Activated CD8-positive, alpha-beta memory T cell treated with anti-CD3 and anti-CD28 coated beads, Interleukin-2, amount 10 ng/mL, durations not matched to agents 7 days and 5 days (primary cell): ENCODE data around the gene MDGA2. TPM values are rescaled to one million over a fixed set of nuclear protein-coding genes. Genes with fewer than 3 reads are reported as not detected.

ENCODE experiments used
- ATAC-seq: fragments of 150-1000 bp; cut with Tn5 transposase; one replicate; pipeline ENCODE4 v1.10.0; 2021; ENCODE audit warnings: moderate library complexity
- CTCF ChIA-PET: fragments of 350-600 bp; sonication (Branson Sonifier 250); formaldehyde crosslinking; loops from one replicate; lab custom pipeline; 2021; ENCODE audit warnings: antibody characterized with exemption; lab: Charles Lee
- DNase-seq: peaks from one replicate; pipeline ENCODE4 v3.0.0-alpha.2; 2020
- H3K27ac Mint-ChIP-seq: one replicate; pipeline ENCODE4 v1.8.0; 2021; ENCODE audit warnings: mild to moderate bottlenecking, mixed read lengths
- H3K27me3 Mint-ChIP-seq: one replicate; pipeline ENCODE4 v1.8.0; 2021; ENCODE audit warnings: mixed read lengths
- H3K36me3 Mint-ChIP-seq: one replicate; pipeline ENCODE4 v1.8.0; 2021; ENCODE audit warnings: mild to moderate bottlenecking, mixed read lengths
- H3K4me1 Mint-ChIP-seq: one replicate; pipeline ENCODE4 v1.8.0; 2021; ENCODE audit warnings: mixed read lengths
- H3K4me3 Mint-ChIP-seq: one replicate; pipeline ENCODE4 v1.8.0; 2021; ENCODE audit warnings: mild to moderate bottlenecking, moderate library complexity, mixed read lengths
- H3K9me3 Mint-ChIP-seq: one replicate; pipeline ENCODE4 v1.8.0; 2022; ENCODE audit warnings: low read depth, mixed read lengths
- total RNA-seq, 2 experiments: library from RNA; stranded (reverse); gene quantifications; one replicate each; pipeline ENCODE4 v1.2.3, GENCODE V29; 2021

The MDGA2 gene
- total RNA-seq, 2 experiments from 2014 or later, result not detected

DNA sequence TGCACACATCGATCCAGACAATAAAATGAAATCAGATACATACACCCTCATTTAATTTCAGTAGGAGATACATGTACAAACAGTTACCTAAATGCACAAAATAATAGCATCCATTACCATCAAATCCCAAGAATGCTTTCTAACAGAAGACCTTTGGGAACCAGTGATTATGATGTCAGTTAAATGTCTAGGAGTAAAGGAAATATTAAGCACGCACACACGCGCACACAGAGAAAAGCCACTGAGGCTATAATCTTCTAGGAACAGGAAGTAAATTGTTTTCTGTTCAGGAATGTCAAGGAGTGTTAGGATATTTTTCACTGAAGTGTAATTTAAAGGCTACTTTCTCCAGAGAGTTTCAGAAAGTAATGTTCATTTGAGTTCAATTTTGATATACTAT is 250.1 kb downstream of the MDGA2 start:
- H3K4me1 Mint-ChIP-seq, result no peaks in the 10 kb centered on the region
- CTCF ChIA-PET, result no interaction called here
- ATAC-seq, result no peak

DNA sequence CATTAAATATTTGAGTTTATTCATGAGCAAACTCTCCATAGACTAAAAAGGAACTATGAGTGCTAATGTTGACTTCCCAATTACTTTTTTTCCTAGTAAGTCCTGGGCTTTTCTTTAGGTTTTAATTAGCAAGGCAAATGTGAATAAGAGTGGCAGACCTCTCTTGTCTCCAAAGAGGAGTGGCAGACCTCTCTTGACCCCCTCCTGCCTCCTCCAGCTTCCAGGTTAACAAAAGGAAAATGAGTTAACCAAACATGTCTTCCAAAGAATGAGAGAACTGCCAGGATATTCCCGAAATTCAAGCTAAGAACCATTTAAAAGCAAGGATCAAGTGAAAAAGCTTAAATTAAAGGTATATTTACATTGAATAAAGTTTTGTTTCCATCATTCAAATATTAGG is 253.2 kb downstream of the MDGA2 start:
- CTCF ChIA-PET, result no interaction called here
- H3K27me3 Mint-ChIP-seq, result no peaks in the 10 kb centered on the region
- no peak overlapping the region for H3K27ac Mint-ChIP-seq
- no peaks in the 10 kb centered on the region for H3K4me1 Mint-ChIP-seq
- H3K36me3 Mint-ChIP-seq, result no peaks in the 10 kb centered on the region
- DNase-seq, result no peak
- H3K4me3 Mint-ChIP-seq, result no peak overlapping the region
- ATAC-seq, result no peak
- H3K9me3 Mint-ChIP-seq, result peaks cover 4% of the 10 kb centered on the region

More for the DNA sequence above, 250.1 kb downstream of the MDGA2 start:
- no peak overlapping the region for H3K4me3 Mint-ChIP-seq
- no peaks in the 10 kb centered on the region for H3K27me3 Mint-ChIP-seq
- no peak overlapping the region for H3K27ac Mint-ChIP-seq
- H3K36me3 Mint-ChIP-seq, result no peaks in the 10 kb centered on the region
- H3K9me3 Mint-ChIP-seq, result peaks cover 2% of the 10 kb centered on the region
- DNase-seq, result no peak

DNA sequence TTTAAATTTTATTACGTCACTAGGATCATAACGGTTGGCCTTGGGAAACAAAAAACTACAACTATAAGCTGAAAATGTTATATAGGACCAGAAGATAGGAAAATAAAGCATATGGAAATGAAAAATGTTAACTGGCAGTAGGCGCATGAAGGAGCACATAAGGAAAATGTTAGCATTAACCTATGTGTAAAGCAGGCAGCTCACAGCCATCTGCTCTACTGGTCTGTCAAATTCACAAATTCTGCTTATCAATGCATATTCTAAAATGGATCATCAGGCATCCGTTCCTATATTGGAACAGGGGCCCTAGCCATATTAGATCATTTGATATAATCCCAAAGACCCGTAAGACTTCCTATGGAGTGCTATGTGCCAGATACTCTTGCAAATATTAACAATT is 263.9 kb downstream of the MDGA2 start:
- Mint-ChIP-seq H3K36me3 (no peaks in the 10 kb centered on the region), H3K9me3 (peaks cover 4% of the 10 kb centered on the region), H3K27me3 (no peaks in the 10 kb centered on the region), H3K27ac (no peak overlapping the region), H3K4me3 (no peak overlapping the region), H3K4me1 (no peaks in the 10 kb centered on the region)
- ATAC-seq (no peak), DNase-seq (no peak)
- CTCF ChIA-PET, result no interaction called here

DNA sequence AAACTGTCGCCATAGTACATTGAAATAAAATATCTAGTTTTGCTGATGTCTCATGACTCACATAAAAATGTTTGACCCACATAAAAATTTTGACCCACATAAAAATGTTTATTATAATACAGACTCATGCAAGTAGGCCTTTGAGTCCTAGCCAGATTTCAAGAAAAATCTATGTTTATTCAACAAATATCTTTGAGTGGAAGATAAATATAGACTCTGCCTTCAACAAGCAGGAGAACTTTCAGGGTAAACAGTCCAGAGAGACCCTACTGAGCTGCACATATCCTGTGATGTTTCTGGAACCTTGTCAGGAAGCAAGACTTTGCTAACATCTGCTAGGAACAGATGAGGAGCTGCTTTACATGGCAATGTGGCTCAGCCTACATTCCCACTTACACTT is 283.1 kb downstream of the MDGA2 start:
- H3K27ac Mint-ChIP-seq, result no peak overlapping the region
- DNase-seq (no peak), ATAC-seq (no peak)
- no peaks in the 10 kb centered on the region for H3K27me3 Mint-ChIP-seq
- H3K36me3 Mint-ChIP-seq, result no peaks in the 10 kb centered on the region
- H3K4me3 Mint-ChIP-seq, result no peak overlapping the region
- H3K4me1 Mint-ChIP-seq, result no peaks in the 10 kb centered on the region
- H3K9me3 Mint-ChIP-seq, result no peaks in the 10 kb centered on the region
- CTCF ChIA-PET, result no interaction called here

DNA sequence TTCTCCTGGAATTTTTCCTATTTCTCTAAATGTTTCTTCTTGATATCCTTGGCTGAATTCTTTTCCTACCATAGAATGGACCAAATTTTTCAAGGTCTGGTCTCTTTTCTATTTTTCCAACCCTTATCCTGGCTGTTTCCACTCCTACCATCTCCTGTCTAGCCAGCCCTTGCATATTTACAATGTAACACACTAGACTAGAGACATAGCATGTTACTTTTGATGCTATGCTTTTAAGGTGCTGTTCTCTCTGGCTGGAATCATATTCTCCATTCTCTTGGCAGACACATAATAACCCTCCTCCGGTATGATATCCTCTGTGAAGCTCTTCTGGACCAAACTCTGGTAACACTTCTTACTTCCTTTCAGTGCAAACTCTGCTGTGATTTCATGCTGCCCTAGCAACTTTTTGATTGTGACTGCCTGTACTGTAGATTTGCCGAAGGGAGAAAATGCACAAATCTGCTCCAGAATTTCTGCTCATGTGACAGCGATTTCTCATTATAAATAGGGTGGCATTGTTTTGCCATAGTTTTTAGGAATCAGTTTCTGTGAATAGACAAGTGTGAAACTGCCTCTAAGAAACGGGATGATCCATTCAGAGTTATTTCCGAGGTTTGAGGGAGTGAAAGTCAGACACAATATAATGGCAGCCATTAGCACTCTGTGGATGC is 284.4 kb downstream of the MDGA2 start:
- CTCF ChIA-PET, result no interaction called here
- Mint-ChIP-seq H3K36me3 (no peaks in the 10 kb centered on the region), H3K27me3 (no peaks in the 10 kb centered on the region), H3K4me1 (no peaks in the 10 kb centered on the region), H3K9me3 (no peaks in the 10 kb centered on the region), H3K27ac (no peak overlapping the region), H3K4me3 (no peak overlapping the region)
- no peak for ATAC-seq
- no peak for DNase-seq

DNA sequence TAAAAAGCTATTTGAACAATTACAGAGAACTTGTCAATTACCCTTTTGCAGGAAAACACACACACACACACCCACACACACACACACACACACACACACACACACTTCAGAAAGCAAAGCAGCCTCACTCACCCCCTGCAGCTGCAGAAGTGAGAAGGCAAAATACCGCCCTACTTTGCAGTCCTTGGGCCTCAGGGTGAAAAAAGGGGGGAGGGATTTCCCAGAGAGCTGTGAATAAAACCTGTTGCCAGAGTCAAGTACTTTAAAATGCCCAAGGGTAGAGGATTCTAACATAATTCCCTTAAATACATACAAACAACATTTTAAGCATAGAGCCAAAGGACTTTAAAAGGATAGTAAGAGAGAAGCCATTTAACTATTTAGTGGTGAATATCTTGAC is 285.9 kb downstream of the MDGA2 start:
- H3K4me3 Mint-ChIP-seq, result no peak overlapping the region
- no peaks in the 10 kb centered on the region for H3K27me3 Mint-ChIP-seq
- H3K4me1 Mint-ChIP-seq, result no peaks in the 10 kb centered on the region
- H3K36me3 Mint-ChIP-seq, result no peaks in the 10 kb centered on the region
- CTCF ChIA-PET, result no interaction called here
- H3K27ac Mint-ChIP-seq, result no peak overlapping the region
- no peak for ATAC-seq
- H3K9me3 Mint-ChIP-seq, result peaks cover 2% of the 10 kb centered on the region
- no peak for DNase-seq

DNA sequence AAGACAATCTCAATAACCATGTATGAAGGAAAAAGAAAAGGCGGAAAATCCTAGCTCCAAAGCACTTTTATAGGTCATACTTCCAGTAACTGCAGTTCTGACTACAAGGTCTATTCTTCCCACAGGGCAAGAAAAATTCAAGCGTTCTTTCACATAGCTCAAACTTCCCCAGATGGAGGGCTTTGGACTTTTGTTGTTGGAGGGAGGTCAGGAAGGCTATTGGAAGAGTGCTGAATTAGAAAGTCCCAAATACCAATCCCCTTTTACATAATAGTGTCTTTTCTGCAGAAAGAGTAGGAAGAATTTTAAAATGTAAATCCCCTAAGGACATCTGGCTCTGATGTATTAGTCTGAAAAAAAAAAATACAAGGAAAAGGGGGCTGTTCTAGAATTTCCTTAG is 309.4 kb downstream of the MDGA2 start:
- CTCF ChIA-PET, result no interaction called here
- ATAC-seq, result no peak

DNA sequence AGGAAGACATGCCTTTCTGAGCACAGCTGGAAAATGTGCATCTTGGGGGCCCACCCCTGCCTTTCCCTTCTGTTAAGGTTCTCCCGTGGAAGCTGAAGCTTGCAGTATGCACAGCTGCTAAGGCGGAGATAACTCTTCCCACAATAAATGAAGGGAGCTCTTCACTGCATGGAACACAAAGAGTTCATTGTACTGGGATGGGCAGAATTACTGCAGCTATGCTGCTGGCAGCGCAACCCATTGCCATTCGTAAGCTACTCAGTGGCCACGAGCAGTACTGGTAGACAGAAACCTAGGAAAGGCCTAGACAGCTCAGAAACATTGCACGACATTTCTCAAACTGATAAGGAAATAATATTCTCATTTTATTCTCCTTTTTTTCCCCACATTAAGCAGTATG is 310.2 kb downstream of the MDGA2 start:
- Mint-ChIP-seq H3K36me3 (no peaks in the 10 kb centered on the region), H3K27ac (no peak overlapping the region), H3K9me3 (peaks cover 4% of the 10 kb centered on the region), H3K4me1 (no peaks in the 10 kb centered on the region), H3K27me3 (no peaks in the 10 kb centered on the region), H3K4me3 (no peak overlapping the region)
- no peak for DNase-seq
- no peak for ATAC-seq
- CTCF ChIA-PET, result no interaction called here

More for the DNA sequence above, 309.4 kb downstream of the MDGA2 start:
- H3K4me1 Mint-ChIP-seq, result no peaks in the 10 kb centered on the region
- H3K9me3 Mint-ChIP-seq, result peaks cover 4% of the 10 kb centered on the region
- no peak for DNase-seq
- no peak overlapping the region for H3K27ac Mint-ChIP-seq
- H3K27me3 Mint-ChIP-seq, result no peaks in the 10 kb centered on the region
- H3K4me3 Mint-ChIP-seq, result no peak overlapping the region
- H3K36me3 Mint-ChIP-seq, result no peaks in the 10 kb centered on the region

DNA sequence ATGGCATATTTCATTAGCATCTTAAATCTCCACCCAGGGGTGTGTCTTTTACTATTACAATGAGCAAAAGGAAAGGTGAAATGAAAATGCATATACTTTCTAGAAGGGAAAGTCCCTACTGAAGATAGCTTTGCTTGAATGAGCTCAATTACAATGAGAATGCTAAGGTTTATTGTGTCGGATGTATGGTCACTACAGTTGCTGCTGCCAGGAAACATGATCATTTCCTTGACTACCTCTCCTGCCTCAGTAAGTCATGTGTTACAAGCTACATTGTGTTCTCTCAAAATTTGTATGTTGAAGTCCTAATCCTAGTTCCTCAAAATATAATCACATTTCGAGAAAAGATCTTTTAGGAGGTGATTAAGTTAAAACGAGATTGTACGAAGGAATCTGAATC is 322.2 kb downstream of the MDGA2 start:
- no peak for DNase-seq
- CTCF ChIA-PET, result no interaction called here

DNA sequence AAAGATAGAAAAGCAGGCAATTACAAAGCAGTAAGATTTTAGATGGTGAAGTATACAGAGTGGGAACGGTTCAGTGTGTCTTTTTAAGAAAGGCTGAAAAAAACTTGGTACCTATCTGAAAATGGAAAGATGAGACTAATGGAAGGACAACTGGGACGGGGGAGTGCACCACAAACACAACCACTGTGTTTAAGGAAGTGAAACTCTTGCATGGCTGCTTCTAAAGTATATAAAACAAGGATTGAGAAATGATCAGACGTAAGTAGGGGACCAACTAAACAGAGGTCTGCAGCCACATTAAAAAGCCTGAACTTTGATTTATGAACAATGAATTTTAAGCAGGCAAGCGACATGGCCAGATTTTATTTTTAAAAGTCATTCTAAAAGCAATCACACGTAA is 328.6 kb downstream of the MDGA2 start:
- H3K27ac Mint-ChIP-seq, result no peak overlapping the region
- CTCF ChIA-PET, result no interaction called here
- DNase-seq, result no peak
- ATAC-seq, result no peak
- no peaks in the 10 kb centered on the region for H3K4me1 Mint-ChIP-seq
- no peaks in the 10 kb centered on the region for H3K36me3 Mint-ChIP-seq
- no peaks in the 10 kb centered on the region for H3K27me3 Mint-ChIP-seq
- no peak overlapping the region for H3K4me3 Mint-ChIP-seq
- peaks cover 4% of the 10 kb centered on the region for H3K9me3 Mint-ChIP-seq

More for the DNA sequence above, 322.2 kb downstream of the MDGA2 start:
- H3K9me3 Mint-ChIP-seq, result peaks cover 6% of the 10 kb centered on the region
- no peaks in the 10 kb centered on the region for H3K27me3 Mint-ChIP-seq
- no peak overlapping the region for H3K27ac Mint-ChIP-seq
- H3K4me1 Mint-ChIP-seq, result no peaks in the 10 kb centered on the region
- ATAC-seq, result no peak
- no peaks in the 10 kb centered on the region for H3K36me3 Mint-ChIP-seq
- H3K4me3 Mint-ChIP-seq, result no peak overlapping the region

DNA sequence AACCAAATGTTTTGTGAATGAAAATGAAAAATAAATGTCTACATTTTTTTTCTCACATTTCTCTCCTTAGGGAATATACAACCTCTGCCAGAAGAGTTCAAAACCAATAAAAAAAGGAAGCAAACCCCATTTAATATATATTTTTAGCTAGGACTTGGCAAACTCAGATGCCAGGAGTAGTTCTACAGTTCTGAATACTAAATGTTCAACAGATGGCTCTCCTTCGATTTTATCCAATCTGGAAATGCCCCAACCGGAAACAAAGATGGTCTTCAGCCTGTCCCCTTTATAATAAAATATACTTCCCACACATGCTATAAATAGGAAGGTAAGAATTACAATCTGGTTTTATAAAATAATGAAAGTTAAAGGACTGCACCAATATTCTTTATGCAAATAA is 330.4 kb downstream of the MDGA2 start:
- no peak for ATAC-seq
- CTCF ChIA-PET, result no interaction called here
- no peak for DNase-seq
- Mint-ChIP-seq H3K4me3 (no peak overlapping the region), H3K27me3 (no peaks in the 10 kb centered on the region), H3K9me3 (peaks cover 4% of the 10 kb centered on the region), H3K36me3 (no peaks in the 10 kb centered on the region), H3K27ac (no peak overlapping the region), H3K4me1 (no peaks in the 10 kb centered on the region)

DNA sequence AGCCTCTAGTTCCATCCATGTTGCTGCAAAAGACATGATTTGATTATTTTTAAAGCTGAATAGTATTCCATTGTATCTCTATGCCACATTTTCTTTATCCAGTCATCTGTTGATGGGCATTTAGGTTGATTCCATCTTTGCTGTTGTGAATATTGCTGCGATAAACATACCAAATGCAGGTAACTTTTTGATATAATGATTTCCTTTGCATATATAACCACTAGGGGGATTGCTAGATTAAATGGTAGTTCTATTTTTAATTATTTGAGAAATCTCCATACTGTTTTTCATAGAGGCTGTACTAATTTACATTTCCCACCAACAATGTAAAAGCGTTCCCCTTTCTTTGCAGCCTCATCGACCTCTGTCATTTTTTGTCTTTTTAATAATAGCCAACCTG is 342.5 kb downstream of the MDGA2 start:
- Mint-ChIP-seq H3K4me3 (no peak overlapping the region), H3K27ac (no peak overlapping the region), H3K27me3 (no peaks in the 10 kb centered on the region), H3K9me3 (peaks cover 2% of the 10 kb centered on the region), H3K36me3 (no peaks in the 10 kb centered on the region), H3K4me1 (no peaks in the 10 kb centered on the region)
- CTCF ChIA-PET, result no interaction called here
- ATAC-seq, result no peak
- no peak for DNase-seq

DNA sequence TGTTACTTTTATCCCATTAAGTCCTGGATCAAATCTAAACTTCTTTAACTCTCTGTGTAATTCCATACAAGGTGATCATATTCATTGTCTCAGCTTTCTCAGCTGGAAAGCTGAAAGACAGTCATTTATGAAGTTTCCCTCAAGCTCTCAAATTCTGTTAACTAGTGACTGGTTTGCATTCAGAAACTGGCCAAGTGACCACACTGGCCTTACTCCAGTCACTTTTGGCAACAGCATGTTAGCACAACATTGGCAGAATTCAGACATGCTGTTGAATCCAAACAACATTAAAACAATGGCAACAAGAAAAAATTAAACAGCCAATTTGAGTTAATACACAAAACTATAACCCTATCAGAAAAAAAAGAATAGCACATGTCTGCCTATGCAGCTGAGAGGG is 343.3 kb downstream of the MDGA2 start:
- no peak overlapping the region for H3K4me3 Mint-ChIP-seq
- peaks cover 2% of the 10 kb centered on the region for H3K9me3 Mint-ChIP-seq
- no peaks in the 10 kb centered on the region for H3K36me3 Mint-ChIP-seq
- ATAC-seq, result no peak
- no peaks in the 10 kb centered on the region for H3K27me3 Mint-ChIP-seq
- no peak overlapping the region for H3K27ac Mint-ChIP-seq
- H3K4me1 Mint-ChIP-seq, result no peaks in the 10 kb centered on the region
- CTCF ChIA-PET, result no interaction called here
- no peak for DNase-seq

DNA sequence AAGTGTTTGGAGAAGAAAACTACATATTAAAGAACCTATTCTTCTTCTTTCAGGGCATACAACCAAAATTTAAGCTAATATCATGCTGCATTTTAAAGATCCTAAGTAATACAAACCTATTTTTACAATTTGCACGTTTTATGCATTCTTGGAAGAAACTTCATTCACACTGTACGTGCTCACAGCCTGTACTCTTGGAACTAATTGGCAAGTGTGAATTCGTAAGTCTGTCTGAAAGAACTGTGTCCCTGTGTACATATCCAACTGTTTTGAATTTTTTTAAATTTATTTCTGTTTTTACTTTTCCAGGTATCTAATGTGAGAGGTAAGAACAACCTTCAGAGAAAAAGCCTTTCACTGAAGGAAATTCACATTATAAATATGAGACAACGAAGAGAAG is 347.0 kb downstream of the MDGA2 start:
- no peak for ATAC-seq
- H3K27me3 Mint-ChIP-seq, result no peaks in the 10 kb centered on the region
- H3K27ac Mint-ChIP-seq, result no peak overlapping the region
- H3K9me3 Mint-ChIP-seq, result peaks cover 14% of the 10 kb centered on the region
- CTCF ChIA-PET, result no interaction called here
- no peaks in the 10 kb centered on the region for H3K36me3 Mint-ChIP-seq
- H3K4me3 Mint-ChIP-seq, result no peak overlapping the region
- H3K4me1 Mint-ChIP-seq, result no peaks in the 10 kb centered on the region
- no peak for DNase-seq

DNA sequence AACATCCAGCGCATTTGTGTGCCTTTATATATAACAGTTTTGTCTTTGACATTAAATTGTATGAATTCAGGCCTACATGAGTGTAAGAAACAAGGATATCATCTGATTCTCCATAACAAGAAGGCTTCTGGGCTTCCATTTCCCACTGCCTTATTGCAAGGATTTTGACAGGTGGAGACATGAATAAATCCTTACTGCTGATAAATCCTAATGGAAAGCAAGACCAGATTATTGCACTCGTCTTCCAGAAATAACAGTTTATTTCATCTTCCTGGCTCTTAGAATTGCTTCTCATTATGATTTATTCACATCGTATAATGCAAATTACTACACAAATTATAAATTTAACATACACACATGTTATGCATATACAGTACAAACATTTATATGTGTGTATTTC is 348.1 kb downstream of the MDGA2 start:
- no peak for DNase-seq
- no peaks in the 10 kb centered on the region for H3K27me3 Mint-ChIP-seq
- H3K27ac Mint-ChIP-seq, result no peak overlapping the region
- H3K36me3 Mint-ChIP-seq, result no peaks in the 10 kb centered on the region
- no peak overlapping the region for H3K4me3 Mint-ChIP-seq
- CTCF ChIA-PET, result no interaction called here
- ATAC-seq, result no peak
- H3K9me3 Mint-ChIP-seq, result peaks cover 16% of the 10 kb centered on the region
- no peaks in the 10 kb centered on the region for H3K4me1 Mint-ChIP-seq
